Caco-2 (cell line): ENCODE data around the gene GPATCH2L. TPM values are rescaled to one million over a fixed set of nuclear protein-coding genes. Genes with fewer than 3 reads are reported as not detected.

ENCODE experiments used
- BruUV-seq: library from RNA; stranded (reverse); fragments of 400-500 nt; replicated peaks from 2 replicates; lab custom pipeline; 2021; lab: Mats Ljungman, UMichigan
- CTCF ChIA-PET: fragments of 300-600 bp; sonication (Branson Sonifier 250); formaldehyde crosslinking; loops from one replicate; lab custom pipeline; 2022; ENCODE audit warnings: antibody characterized with exemption; lab: Charles Lee
- POLR2A ChIA-PET: fragments of 300-600 bp; sonication (Branson Sonifier 250); formaldehyde crosslinking; loops from one replicate; lab custom pipeline; 2022; ENCODE audit warnings: antibody characterized with exemption; lab: Charles Lee
- DNase-seq, 2 experiments: peaks; one replicate each; pipeline versions ENCODE4 v3.0.0 to v3.0.0-alpha.2; 2020 to 2022
- H3K27me3 ChIP-seq: replicated peaks from 2 replicates; pipeline ENCODE4 v1.6.0; 2011; ENCODE audit warnings: low read length; ENCODE audit not compliant: control insufficient read depth, insufficient read depth
- H3K36me3 ChIP-seq: 2 replicates; pipeline ENCODE4 v1.5.1; 2011; ENCODE audit warnings: low read length; ENCODE audit not compliant: control insufficient read depth, insufficient read depth
- H3K4me1 ChIP-seq: fragments of 250-450 bp; sonication (Bioruptor Pico); 2 replicates; pipeline ENCODE4 v1.5.1; 2020; ENCODE audit warnings: mild to moderate bottlenecking
- H3K4me3 ChIP-seq: 2 replicates; pipeline ENCODE4 v1.5.1; 2011; ENCODE audit warnings: low read depth, mild to moderate bottlenecking, control low read depth, low read length
- H3K9me3 ChIP-seq: fragments of 250-450 bp; sonication (Bioruptor Pico); 2 replicates; pipeline ENCODE4 v1.5.1; 2020; ENCODE audit warnings: mild to moderate bottlenecking, moderate library complexity
- H3K27ac Mint-ChIP-seq: one replicate; pipeline ENCODE4 v1.8.0; 2022; ENCODE audit warnings: mixed read lengths; ENCODE audit not compliant: unreplicated experiment
- H3K27me3 Mint-ChIP-seq: one replicate; pipeline ENCODE4 v1.8.0; 2022; ENCODE audit warnings: mixed read lengths; ENCODE audit not compliant: insufficient read depth, unreplicated experiment
- H3K36me3 Mint-ChIP-seq: one replicate; pipeline ENCODE4 v1.8.0; 2022; ENCODE audit warnings: mild to moderate bottlenecking, mixed read lengths; ENCODE audit not compliant: insufficient read depth, unreplicated experiment
- H3K4me1 Mint-ChIP-seq: one replicate; pipeline ENCODE4 v1.8.0; 2022; ENCODE audit warnings: low read depth, mixed read lengths; ENCODE audit not compliant: unreplicated experiment
- H3K4me3 Mint-ChIP-seq: one replicate; pipeline ENCODE4 v1.8.0; 2022; ENCODE audit warnings: mild to moderate bottlenecking, moderate library complexity, mixed read lengths; ENCODE audit not compliant: unreplicated experiment
- H3K9me3 Mint-ChIP-seq: one replicate; pipeline ENCODE4 v1.8.0; 2022; ENCODE audit warnings: mixed read lengths; ENCODE audit not compliant: unreplicated experiment
- CTCF ChIP-seq, 2 experiments: fragments of 200-600 bp in 1 of 2; IDR thresholded peaks; 1 replicate in 1 of 2; 2 replicates in 1 of 2; pipeline versions ENCODE4 v1.5.1 to v1.8.0; 2011 to 2022; ENCODE audit warnings: antibody characterized with exemption in 1 of 2, control low read depth in 1 of 2, inconsistent platforms in 1 of 2, low read depth in 1 of 2, low read length in 1 of 2, mild to moderate bottlenecking in 1 of 2, moderate library complexity in 1 of 2; ENCODE audit not compliant: insufficient read depth in 1 of 2, severe bottlenecking in 1 of 2, unreplicated experiment in 1 of 2
- intact Hi-C: fragments of 100-400 bp; cut with micrococcal nuclease; formaldehyde crosslinking; loops from one replicate; pipeline ENCODE4 v1.10.0; 2022; ENCODE audit not compliant: unreplicated experiment
- total RNA-seq: library from RNA; stranded (reverse); gene quantifications from 2 replicates; pipeline ENCODE4 v1.2.3, GENCODE V29; 2022

The GPATCH2L gene
- total RNA-seq, 1 experiment from 2014 or later, result 41.6 TPM

DNA sequence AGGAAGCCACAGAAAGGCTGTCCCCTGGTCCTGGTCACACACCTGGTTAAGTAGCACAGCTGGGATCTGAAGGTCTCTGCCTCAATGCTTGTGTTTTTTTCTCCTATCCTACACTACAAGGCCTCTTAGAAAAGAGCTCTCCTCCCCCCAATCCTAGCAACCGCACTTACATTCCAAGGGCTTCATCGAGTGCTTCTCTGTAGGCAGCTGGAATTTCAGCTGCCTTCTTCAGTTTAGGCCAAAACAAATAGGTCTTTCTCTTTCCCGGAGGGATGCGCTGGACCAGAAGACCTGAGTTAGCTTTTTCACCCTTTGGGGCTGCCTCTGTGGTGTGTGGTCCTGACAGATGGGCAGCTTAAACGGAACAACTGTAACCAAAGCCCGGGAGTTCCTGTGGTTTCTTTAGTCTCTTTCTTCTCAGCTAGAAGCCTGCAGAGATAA, 109.7 kb downstream of the GPATCH2L start:
- Histone ChIP-seq H3K4me3 (no peak overlapping the region), H3K27me3 (no peaks in the 10 kb centered on the region), H3K4me1 (no peaks in the 10 kb centered on the region), H3K9me3 (no peaks in the 10 kb centered on the region), H3K36me3 (no peaks in the 10 kb centered on the region)
- Mint-ChIP-seq H3K36me3 (no peaks in the 10 kb centered on the region), H3K9me3 (no peaks in the 10 kb centered on the region), H3K4me1 (no peaks in the 10 kb centered on the region), H3K4me3 (no peak overlapping the region), H3K27me3 (peaks cover 8% of the 10 kb centered on the region), H3K27ac (no peak overlapping the region)
- ChIA-PET POLR2A (no interaction called here), CTCF (no interaction called here)
- DNase-seq, result no peak
- no TSS peak for BruUV-seq
- no peak for TF ChIP-seq CTCF (IDR thresholded peaks at IDR 0.05; ENCODE audit: insufficient read depth in 1 of 2, low read depth in 1 of 2, low read length in 1 of 2, severe bottlenecking in 1 of 2, unreplicated experiment in 1 of 2)
- intact Hi-C loops, result no loop called here

DNA sequence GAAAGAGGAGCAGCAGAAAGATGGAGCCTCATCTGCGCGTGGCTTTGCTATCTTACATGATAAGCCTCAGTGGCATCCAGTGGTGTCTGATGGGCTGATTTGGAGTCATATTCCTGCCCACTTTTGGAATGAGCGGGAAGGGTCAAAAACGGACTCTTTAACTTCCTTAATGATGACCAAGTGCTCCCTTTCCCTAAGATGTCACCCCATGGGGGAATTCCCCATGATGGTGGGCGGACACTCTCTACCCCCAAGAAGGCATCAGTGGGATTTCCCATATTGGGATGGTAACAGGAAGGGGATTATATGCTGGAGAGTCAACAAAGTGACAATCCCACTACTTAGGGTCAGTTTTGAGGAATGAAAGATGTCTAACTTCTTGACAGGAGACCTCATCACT, 110.9 kb downstream of the GPATCH2L start:
- Histone ChIP-seq H3K36me3 (no peaks in the 10 kb centered on the region), H3K9me3 (no peaks in the 10 kb centered on the region), H3K4me3 (no peak overlapping the region), H3K4me1 (no peaks in the 10 kb centered on the region), H3K27me3 (no peaks in the 10 kb centered on the region)
- Mint-ChIP-seq H3K27ac (no peak overlapping the region), H3K9me3 (no peaks in the 10 kb centered on the region), H3K4me1 (no peaks in the 10 kb centered on the region), H3K36me3 (no peaks in the 10 kb centered on the region), H3K27me3 (peaks cover 8% of the 10 kb centered on the region), H3K4me3 (no peak overlapping the region)
- no peak for DNase-seq
- no peak for TF ChIP-seq CTCF (IDR thresholded peaks at IDR 0.05; ENCODE audit: insufficient read depth in 1 of 2, low read depth in 1 of 2, low read length in 1 of 2, severe bottlenecking in 1 of 2, unreplicated experiment in 1 of 2)
- BruUV-seq, result no TSS peak
- ChIA-PET CTCF (no interaction called here), POLR2A (no interaction called here)
- intact Hi-C loops, result no loop called here

Other genes starting within 250 kb of the GPATCH2L start
- gene TGFB3, start 169.9 kb upstream of the GPATCH2L start, total RNA-seq, result 10.2 and 12.4 TPM in 2 replicates
- gene IFT43, start 166.2 kb upstream of the GPATCH2L start, total RNA-seq, result 16.1 and 19.5 TPM in 2 replicates
- not detected in 2 replicates for gene ESRRB, start 224.2 kb downstream of the GPATCH2L start, total RNA-seq